HG03442 (cell line): ENCODE measurements around the gene HOXD1.

Experiments used
- ATAC-seq: cut with Tn5 transposase; IDR thresholded peaks from one replicate; pipeline ENCODE4 v1.9.1; 2021; ENCODE audit warnings: mild to moderate bottlenecking, moderate library complexity; ENCODE audit not compliant: unreplicated experiment

Gene HOXD1

DNA sequence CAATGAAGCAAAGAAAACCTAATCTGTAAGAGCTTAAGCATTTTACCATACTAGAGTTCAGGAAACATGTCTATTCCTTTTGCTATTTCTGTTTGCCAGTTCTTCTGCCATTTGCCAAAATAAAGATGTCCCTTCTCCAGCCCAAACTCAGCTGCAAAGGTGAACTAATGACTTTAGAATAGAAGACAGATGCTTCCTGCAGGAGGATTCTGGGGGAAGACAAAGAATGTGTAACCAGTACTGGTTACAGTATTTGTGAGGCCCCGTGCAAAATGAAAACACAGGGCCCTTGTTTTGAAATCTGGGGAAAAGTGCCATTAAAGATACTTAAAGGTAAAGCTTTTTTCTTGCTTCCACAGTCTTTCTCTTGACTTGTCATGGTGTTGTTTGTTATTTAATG lies 46.5 kb downstream of the HOXD1 start:
- no peak for ATAC-seq

DNA sequence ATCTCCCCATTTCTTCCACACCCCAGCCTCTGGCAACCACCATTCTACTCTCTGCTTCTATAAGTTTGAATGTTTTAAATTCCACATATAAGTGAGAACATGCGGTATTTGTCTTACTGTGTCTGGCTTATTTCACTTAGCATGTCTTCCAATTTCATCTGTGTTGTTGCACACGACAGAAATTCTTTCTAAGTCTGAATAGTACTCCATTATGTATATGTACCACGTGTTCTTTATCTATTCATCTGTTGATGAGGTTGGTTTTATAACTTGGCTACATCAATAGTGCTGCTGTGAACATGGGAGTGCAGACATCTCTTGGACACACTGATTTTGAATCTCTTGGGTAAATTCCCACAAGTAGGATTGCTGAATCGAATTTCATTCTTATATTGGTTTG lies 49.0 kb downstream of the HOXD1 start:
- no peak for ATAC-seq

DNA sequence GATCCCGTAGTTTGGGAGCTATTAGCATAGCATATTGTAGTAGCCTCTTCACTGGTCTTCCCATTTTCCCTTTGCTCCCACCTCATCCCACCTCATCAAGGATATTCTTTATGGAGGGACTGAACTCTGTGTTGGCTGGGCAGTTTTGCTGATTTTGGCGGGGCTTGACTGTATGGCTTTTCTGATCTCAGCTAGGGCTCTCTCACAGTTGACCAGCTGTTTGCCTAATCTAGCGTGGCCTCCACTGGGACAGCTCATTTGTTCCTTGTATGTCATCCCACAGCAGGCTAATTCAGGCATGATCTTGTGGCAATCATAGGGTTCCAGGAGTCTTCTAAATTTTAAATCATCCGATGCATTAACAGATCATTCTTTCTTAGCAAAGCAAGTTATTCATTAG lies 50.6 kb downstream of the HOXD1 start:
- ATAC-seq, result no peak

DNA sequence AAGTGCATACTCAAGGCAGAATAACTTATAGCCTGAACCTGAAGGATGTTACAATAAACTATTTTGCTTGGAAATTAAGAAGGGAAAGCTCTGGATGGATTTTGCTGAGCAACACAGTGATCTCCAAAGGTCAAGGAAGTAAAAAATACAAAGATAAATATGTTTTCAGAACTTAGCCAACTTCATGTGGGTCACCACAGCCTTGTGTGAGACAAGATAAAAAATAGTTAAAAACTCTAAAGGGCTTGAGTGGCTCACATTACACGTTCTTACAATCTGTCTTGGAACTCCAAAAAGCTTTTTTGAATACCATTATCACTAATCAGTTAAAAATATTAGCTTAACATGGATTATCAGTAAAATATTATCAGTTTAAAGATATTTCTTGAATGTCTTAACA lies 51.8 kb downstream of the HOXD1 start:
- ATAC-seq, result no peak
